Adrenal gland (tissue), 5 donors: ENCODE measurements around the gene EMID1.

Source experiments
- CTCF ChIP-seq, 6 experiments: fragments of 450-650 bp in 4 of 6; fragments of 200-600 bp in 2 of 6; sonication (generic) in 1 of 6; IDR thresholded peaks; 1 replicate in 5 of 6; 2 replicates in 1 of 6; pipeline versions ENCODE4 v1.5.1 to v1.8.0; 2016 to 2021; ENCODE audit warnings: antibody characterized with exemption in 6 of 6, mild to moderate bottlenecking in 2 of 6, moderate library complexity in 1 of 6
- POLR2A ChIP-seq, 2 donors: fragments of 450-650 bp; IDR thresholded peaks; one replicate each; pipeline ENCODE4 v1.6.1; 2017; ENCODE audit warnings: antibody characterized with exemption in 2 of 2, mild to moderate bottlenecking in 2 of 2, moderate library complexity in 1 of 2
- donor health status: DM: no; HTN: no; CAD: no.

GRCh38 chr22:29213493-29213892 is 7.8 kb downstream of the EMID1 start:
- TF ChIP-seq CTCF (IDR thresholded peaks at IDR 0.05) (no peak), POLR2A (IDR thresholded peaks at IDR 0.05) (no peak)
